A172 (cell line): ENCODE results near the gene PANK1. TPM values are rescaled to one million over a fixed set of nuclear protein-coding genes. Genes with fewer than 3 reads are reported as not detected.
A peak's percentile ranks its signal among the peaks of the same experiment; 100 is the strongest.
"Not testable (repeated sequence)": the region's sequence is repeated elsewhere in the genome, so short reads cannot be mapped to it uniquely, and the experiment has no call there.

Experiments
- DNase-seq: peaks from one replicate; pipeline ENCODE4 v3.0.0-alpha.2; 2015; ENCODE audit warnings: low spot score
- total RNA-seq: library from RNA; depleted of rRNA; stranded (reverse); fragments of >200 nt; shearing (Covaris generic); gene quantifications from 2 replicates; pipeline ENCODE4 v1.2.3, GENCODE V29; 2014

PANK1 gene
- total RNA-seq, 1 experiment from 2014 or later, result 5.3 TPM

DNA sequence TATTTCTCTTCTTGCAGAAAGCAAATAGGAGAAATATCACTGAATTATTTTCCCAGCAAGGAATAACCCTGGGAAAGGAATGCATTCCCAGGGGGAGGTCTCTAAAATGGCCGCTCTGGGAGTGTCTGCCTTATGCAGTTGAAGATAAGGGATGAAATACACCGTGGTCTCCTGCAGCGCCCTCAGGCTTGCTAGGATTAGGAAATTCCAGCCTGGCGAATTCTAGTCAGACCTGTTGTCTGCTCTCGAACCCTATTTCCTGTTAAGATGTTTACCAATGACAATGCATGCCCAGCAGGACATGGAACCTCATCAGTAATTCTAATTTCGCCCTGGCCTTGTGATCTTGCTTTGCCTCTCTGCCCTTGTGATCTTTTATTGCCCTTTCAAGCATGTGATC, 24.7 kb downstream of the PANK1 start:
- DNase-seq, result not testable (repeated sequence)

DNA sequence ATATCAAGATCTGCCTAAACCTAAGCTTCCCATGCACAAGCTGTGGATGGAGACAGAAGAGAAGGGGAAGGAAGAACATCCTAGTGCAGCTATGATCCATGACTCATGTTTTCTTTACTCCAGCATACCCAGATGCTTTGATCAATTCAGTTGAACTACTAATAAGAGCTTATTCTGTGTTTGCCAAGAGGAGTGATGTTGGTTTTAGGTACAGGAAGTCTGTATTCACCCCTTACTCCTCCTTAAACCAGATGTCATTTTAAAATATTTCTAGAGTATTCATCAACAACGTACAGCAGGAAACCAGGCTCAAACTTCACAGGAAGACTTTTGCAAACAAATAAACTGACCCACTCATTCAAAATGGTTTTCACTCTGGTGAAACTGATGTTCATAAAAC, 29.2 kb downstream of the PANK1 start:
- DNase-seq, result no peak

DNA sequence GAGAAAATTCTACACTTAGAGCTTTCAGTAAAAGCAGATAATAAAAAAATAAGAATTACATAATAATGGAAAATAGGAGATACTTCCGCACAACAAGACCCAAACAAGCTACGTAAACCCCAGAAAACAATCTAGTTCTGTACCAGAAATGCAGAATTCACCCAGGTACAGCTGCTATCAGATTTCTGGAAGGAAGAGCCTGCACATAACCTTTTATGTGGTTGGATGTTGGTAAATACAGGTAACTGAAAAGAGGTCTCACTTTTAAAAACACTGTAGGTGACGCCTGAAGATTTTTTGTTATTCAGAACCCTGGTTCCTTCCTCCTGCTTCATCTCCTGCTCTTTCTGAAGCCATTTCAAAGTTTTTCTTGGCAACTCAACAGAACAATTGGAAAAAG, 29.9 kb downstream of the PANK1 start:
- no peak for DNase-seq

DNA sequence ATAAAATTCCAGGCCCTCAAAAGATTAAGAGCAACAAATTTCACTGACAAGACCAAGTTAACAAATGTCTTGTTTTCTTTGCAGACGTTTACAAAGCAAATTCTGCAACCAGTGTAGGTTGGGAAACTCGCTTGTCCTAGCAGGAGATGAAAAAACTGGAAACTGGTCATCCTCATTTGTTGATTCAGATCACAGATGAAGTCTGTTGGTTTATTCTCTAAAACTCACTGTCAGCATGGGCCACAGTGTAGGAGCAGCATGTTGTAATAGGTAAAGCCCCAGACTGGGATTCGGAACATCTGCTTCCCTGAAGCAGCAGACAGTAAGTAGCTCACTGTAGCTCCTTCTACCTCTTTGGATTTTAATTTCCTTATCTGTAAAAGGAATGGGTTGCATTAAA, 31.5 kb downstream of the PANK1 start:
- no peak for DNase-seq

DNA sequence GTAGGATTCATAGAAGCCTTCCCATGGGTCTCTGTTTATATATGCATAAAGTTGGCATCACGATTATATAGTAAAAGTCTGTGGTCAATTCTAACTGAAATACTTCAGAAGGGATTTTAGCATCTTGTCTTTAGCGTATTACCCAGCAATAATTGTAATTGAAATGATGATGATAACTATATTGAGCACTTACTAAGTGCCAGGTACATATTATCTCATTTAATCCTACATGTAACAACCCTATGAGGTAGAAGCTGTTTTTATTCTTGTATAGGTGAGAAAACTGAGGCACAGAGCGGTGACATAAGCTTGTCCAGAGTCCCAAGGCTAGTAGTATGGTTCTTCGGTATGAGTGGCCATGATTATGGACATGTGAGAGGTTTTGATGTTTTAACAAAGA, 33.8 kb downstream of the PANK1 start:
- no peak for DNase-seq

DNA sequence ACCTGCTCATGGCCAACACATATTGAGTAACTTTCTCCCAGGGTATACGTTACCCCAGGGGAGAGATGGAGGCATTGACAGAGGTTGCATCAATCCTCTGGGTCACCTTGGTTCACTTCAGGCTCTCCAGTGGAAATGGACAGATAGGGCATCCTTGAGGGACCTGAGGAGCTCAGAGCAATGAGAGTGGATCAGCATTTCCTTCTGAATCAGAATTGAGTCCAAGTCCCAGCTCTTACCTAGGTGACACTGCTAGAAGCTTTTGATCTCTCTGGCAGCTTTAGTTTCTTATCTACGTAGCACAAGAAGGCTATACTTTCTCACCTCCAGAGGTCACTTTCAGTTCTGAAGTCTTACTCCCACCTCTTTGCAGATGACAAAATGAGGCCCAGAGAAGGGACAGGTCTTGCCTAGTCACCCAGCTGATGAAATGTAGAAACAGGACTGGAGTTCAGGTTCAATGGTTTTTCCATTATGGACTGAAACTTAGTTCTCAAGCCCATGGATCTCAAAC, 35.2 kb downstream of the PANK1 start:
- no peak for DNase-seq

DNA sequence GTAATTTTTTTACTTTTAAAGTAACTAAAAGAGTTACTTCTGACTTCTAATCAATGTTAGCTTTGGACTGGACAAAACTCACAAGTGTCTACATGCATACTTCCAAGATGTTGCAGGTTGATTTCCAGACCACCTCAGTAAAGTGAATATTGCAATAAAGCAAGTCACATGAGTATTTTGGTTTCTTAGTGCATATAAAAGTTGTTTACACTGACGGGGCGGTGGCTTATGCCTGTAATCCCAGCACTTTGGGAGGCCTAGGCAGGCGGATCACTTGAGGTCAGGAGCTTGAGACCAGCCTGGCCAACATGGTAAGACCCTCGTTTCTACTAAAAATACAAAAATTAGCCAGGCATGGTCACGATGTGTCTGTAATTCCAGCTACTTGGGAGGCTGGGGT, 40.8 kb downstream of the PANK1 start:
- DNase-seq, result no peak

DNA sequence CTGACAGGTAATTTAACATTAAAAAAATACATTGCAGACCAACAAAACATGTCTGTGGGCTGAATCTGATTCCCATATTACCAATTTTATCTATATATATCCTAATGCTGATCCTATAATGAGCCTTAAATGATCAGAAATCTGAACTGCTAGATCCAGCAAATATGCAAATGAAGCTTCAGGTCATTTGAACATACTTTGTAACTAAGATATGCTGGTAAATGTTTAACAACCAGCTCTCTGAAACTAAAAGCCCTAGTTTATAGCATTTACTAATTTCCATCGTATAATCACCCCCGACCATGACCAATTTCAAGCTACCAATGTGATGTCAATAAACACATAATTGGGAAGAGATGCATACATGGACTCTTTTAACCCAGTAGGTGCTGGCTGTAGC, 42.1 kb downstream of the PANK1 start:
- DNase-seq, result no peak

DNA sequence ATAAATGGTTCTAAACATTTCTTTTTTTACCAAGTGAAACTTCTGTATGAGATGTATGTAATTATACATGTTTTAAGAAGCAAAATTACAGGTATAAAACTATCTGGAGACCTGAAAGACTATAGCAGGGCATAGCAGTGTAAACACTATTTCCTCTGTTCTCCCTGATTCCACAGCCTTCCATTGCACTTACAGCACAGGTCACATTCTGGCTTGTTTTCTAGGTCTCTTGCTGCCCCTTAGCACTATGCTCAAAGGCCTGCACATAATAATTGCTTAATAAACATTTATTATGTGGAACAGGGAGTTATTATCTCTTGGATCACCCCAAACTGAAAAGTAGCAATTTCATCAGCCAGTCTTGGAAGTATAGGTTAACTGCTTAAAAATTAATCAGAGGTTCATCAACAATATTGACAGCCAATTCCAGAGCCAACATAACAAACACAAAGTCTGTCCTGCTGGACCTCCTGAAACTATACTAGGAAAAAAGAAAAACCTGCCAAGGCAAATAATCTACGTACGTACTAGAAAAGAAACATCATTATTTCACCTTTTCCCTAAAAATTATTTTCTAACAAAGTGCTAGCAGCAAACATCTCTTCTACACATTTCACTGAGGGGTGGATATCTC, 43.2 kb downstream of the PANK1 start:
- DNase-seq, result no peak

DNA sequence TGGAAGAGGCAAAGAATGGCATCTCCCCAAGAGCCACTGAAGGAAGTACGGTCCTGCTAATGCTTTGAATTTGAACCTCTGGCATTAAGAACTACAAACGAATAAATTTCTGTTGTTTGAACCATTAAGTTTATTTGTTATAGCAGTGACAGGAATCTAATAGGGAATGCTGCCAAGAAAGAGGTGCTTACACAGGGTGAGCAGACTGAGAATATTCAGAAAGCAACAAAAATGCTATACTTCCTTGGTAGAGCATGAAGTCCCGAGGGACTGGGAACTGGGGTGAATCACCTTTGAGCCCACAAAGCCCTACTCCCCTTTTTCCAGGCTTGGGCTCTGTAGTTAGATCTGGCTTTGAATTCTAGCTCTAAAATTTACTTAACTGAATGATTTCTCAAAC, 45.0 kb downstream of the PANK1 start:
- DNase-seq, result no peak

DNA sequence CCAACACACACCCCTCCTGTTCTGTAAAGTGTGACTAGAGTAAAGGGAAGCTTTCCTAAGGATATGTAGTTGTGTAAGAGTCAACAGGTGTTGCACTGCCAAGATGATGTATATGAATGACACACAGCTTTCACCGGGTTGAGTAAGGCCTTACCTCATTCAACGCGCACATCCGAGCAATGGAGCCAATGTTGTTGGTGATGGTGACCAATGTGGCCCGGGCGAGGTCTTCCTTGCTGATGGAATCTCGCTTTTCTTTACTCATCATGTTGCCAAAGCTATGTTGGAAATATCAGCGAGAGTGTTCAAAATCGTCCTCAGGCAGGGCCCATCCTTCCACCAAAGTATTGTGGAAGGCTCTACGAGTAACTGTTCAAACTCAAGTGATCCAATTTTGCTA, 52.0 kb downstream of the PANK1 start:
- DNase-seq, result no peak

DNA sequence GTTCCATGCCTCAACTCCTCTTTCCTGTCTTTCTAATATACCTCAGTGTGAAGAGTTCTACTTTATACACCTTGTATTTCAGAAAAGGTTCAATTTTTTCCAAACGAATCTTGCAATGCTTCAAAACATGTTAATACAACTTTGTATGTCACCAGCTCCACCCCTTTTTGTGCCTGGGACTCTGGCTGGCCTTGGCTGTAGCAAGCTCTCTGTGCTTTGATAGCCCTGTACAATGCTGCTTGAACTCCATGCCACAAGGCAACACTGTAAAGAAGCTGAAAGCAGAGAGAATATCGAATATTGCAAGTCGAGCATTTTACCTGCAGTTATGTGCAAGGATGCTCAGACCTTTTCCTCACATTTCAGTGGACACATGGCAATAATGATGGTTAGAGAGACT, 52.5 kb downstream of the PANK1 start:
- no peak for DNase-seq

DNA sequence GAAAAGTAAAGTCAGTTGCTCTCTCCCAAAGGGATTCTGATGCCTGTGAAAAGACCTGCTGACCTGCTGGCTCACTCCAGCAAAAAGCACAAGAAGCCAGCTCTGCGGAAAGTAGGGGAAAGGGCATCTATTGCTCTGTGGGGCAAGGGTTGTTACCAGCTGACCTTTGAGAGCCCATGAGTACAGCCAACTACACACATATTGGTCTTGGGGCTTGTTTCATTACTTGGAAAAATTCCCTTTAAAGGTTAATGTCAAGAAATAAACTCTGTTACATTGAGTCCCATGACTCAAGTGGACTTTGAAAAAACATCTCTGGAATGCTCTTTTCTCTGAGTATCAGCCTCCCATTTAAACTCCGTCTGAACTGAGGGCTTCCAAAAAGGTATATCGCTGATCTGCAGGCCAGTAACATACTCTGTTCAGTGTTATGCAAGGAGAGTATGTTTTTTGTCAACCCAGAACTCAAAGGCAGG, 53.2 kb downstream of the PANK1 start:
- no peak for DNase-seq

DNA sequence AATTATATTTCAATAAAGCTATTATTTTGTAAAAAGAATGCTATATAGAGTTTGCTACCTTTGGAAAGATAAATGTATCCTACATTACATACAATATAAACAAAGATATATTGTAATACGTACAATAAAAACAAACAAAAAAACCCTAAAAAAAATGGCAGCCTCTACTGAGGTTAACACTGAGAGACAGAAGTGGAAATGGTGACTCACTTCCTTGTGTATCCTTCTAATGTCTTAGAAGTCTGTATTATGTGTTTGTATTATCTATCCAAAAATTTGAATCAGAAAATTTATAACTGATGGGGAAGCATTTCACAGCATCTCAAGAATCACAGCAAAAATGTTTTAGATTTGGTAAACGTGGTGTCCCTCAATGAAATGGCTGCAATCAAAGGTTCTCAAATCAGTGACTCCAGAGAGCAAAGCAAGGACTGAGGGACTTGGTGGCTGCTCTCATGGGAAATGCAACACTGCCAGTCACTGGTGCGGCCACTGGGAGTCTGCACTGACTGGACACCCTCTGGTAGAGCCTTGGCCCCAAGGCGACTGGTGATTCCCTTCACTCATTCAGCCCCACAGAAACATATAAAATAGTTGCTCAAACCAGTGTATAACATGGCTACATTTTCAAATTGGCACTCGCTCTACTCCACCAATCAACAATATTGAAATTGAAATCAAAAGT, 53.8 kb downstream of the PANK1 start:
- DNase-seq, result peak; percentile 43

DNA sequence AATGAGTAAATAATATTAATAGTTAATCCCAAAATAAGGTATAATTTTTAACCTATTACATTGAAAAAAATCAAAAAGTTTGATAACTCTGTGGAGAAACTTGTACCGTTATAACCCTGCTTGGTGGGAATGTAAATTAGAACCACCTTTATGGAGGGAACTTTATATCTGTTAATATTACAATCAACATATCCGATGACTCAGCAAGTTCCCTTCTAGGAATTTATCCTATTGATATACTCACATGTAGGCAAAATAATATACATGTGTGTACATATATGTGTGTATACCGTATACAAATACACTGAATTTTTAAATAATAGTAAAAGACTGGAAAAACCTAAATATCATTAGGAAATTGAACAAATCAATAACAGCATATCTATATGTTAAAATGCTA, 54.7 kb downstream of the PANK1 start:
- no peak for DNase-seq

DNA sequence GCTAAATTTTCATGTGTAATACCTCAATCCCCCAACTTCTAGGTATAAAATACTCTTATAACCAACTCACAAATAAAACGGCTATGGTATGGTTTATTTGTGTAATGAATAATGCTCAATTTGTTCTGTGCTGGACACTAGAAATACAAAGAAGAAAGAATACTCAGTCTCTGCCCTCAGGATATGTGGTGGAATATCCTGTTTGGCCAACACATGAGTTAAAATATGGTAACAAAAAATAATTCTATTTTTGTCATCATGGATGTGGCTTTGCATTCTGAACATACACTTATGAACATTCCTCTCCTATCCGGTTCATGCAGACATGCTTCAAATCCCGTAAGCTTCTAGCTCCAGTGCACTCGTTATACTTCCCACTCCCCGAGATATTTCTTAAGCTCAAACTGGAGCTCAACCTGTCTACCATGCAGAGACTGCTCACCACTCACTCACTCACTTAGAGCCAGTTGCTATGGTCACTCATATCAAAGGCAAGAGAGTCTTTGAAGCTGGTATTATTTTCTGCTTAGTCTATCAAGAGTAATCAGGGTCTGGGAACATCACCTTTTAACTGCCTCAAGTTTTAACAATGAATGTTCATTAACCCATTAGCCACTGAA, 55.8 kb downstream of the PANK1 start:
- no peak for DNase-seq

DNA sequence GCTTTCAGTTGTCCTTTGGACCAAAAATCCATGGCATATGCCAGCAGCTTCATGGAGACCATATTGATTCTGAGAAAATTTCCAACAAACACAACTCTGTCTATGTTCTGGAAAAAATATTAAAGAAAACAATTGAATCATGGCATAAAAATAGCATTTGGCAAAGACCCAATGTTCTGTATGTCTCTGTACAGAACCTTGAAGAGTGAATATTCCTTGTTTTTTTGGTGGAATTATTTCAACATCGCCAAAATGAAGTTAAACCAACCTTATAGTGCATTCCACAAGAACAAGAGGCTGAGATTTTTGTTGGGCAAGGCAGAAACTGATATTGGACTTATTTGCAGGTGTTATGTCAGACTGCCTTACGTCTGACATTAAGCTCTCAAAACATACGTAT, 56.4 kb downstream of the PANK1 start:
- no peak for DNase-seq

DNA sequence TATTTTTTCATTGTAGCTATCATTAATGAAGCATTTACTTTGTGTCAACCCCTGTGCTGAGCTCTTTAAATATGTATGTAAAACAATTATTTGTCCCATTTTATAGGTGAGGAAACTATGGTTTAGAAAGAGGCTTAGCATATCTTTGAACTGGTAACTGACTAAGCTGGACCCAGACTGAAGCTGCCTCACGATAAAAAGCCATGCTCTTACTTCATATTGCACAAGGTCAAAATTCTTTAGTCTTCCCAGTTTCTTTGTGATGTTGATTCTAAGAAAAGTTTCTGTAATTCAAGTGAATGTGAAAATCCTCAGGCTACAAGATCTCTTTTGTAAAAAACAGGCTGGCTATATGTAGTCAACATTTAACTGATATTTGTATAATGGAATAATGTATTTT, 63.0 kb downstream of the PANK1 start:
- no peak for DNase-seq

DNA sequence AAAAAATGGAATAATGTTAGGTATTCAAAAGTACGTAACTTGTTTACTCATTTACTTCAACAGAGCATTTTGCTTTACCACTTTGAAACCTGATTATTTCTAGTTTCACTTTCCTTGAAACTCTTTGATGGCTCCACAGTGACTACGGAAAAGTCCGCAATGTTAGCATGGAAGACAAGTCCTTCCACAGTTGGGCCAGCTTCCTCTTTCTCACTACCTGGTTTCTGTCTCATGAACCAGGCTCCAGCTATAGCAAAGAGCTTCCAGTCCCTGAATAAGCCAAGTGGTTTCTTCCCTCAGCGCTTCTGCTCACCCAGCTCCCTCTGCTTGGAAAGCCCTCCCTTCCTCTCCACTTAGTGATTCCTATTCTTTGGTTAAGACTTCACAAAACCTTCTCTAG, 64.8 kb downstream of the PANK1 start:
- no peak for DNase-seq

DNA sequence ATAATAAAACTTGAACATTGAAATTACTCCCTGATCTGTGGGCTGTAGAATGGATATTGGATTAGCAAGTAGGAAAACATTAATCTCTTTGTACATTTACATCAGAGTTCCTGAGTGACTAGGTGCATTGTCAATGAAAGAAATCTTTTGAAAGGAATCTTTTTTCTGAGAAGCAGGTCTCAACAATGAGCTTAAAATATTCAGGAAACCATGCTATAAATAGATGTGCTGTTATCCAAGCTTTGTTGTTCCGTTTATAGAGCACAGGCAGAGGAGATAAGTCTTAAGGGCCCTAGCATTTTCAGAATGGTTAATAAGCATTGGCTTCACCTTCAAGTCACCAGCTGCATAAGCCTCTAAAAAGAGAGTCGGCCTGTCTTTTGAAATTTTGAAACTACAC, 68.3 kb downstream of the PANK1 start:
- DNase-seq, result no peak

DNA sequence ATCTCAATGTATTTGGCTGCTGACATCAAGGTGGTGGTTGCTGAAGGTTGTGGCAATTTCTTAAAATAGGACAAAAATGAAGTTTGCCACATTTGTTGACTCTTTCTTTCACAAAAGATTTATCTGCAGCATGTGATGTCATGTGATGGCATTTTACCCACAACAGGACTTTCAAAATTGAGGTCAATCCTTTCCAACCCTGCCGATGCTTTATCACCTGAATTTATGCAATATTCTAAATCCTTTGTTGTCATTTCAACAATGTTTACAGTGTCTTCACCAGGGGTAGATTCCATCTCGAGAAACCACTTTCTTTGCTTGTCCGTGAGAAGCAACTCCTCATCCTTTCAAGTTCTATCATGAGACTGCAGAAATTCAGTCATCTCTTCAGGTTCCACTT, 69.0 kb downstream of the PANK1 start:
- no peak for DNase-seq

DNA sequence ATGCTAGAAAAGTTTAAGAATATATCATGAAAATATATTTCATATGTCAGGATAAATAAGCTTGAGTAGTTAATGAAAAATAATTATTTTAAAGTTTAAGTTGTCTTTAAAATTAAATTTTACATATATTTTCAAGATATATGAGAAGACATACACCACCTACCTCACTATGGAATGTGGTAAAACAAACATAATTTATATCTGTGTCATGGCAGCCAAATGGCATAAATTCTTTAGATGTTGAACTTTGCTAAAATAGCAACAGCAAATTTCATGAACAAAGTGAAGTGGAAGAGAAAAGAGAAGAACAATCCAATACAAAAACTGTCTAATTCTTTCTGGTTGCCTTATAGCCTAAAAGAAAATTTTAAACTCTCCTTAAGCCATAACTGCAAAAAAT, 70.0 kb downstream of the PANK1 start:
- DNase-seq, result no peak

DNA sequence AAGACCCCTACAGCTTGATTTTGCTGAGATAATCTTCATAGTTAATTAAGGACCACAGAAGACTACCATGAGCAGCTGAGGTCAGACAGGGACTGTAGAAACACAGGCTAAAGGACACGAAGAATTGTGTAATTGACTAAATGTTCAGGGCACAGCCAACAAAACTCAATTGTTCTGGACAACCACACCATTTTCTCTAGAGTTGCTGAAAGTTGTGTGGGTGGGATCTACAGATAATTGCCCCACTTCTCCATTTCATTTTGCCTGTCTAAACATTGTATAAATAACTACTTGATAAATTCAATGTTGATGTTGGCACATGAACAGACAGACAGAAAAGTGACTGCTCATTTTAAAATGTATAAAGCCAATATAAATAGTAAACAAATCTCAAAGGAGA, 70.7 kb downstream of the PANK1 start:
- no peak for DNase-seq
